Neural progenitor cell (in vitro differentiated cells): Measurements from ENCODE around the gene CHST13. TPM values are rescaled to one million over a fixed set of nuclear protein-coding genes. Genes with fewer than 3 reads are reported as not detected.

Source experiments
- DNase-seq: peaks from one replicate; pipeline ENCODE4 v3.0.0-alpha.2; 2016; ENCODE audit warnings: low spot score
- H2AFZ ChIP-seq: fragments of 200-600 bp; sonication (generic); replicated peaks from 2 replicates; pipeline ENCODE4 v1.6.1; 2016; ENCODE audit warnings: antibody characterized with exemption
- H3F3A ChIP-seq: fragments of 200-600 bp; sonication (generic); 2 replicates; pipeline ENCODE4 v1.6.1; 2016; ENCODE audit warnings: antibody characterized with exemption, low read depth
- H3K27ac ChIP-seq: fragments of 200-600 bp; sonication (generic); 2 replicates; pipeline ENCODE4 v1.5.1; 2016; ENCODE audit warnings: mild to moderate bottlenecking
- H3K27me3 ChIP-seq: fragments of 200-600 bp; sonication (generic); 2 replicates; pipeline ENCODE4 v1.6.1; 2016; ENCODE audit warnings: mild to moderate bottlenecking, moderate library complexity
- H3K36me3 ChIP-seq: fragments of 200-600 bp; sonication (generic); 2 replicates; pipeline ENCODE4 v1.5.1; 2016
- H3K4me1 ChIP-seq: fragments of 200-600 bp; sonication (generic); 2 replicates; pipeline ENCODE4 v1.6.1; 2016; ENCODE audit warnings: mixed run types
- H3K4me2 ChIP-seq: fragments of 200-600 bp; sonication (generic); 2 replicates; pipeline ENCODE4 v1.6.1; 2016
- H3K4me3 ChIP-seq: fragments of 200-600 bp; sonication (generic); 2 replicates; pipeline ENCODE4 v1.5.1; 2016
- H3K79me2 ChIP-seq: fragments of 200-600 bp; sonication (generic); 2 replicates; pipeline ENCODE4 v1.6.1; 2016; ENCODE audit warnings: low read depth
- H3K9ac ChIP-seq: fragments of 200-600 bp; sonication (generic); 2 replicates; pipeline ENCODE4 v1.6.1; 2016
- H3K9me3 ChIP-seq: fragments of 200-600 bp; sonication (generic); 2 replicates; pipeline ENCODE4 v1.5.1; 2016; ENCODE audit warnings: low read depth
- H4K20me1 ChIP-seq: fragments of 200-600 bp; sonication (generic); 2 replicates; pipeline ENCODE4 v1.6.1; 2016; ENCODE audit warnings: low read depth
- H3K27ac Mint-ChIP-seq: 3 replicates; pipeline ENCODE4 v1.8.0; 2021; ENCODE audit warnings: mixed read lengths
- H3K27me3 Mint-ChIP-seq: 2 replicates; pipeline ENCODE4 v1.8.0; 2022; ENCODE audit warnings: low read depth, mild to moderate bottlenecking, inconsistent platforms, moderate library complexity, mixed read lengths; ENCODE audit not compliant: insufficient read depth
- H3K36me3 Mint-ChIP-seq: 3 replicates; pipeline ENCODE4 v1.8.0; 2021; ENCODE audit warnings: mixed read lengths
- H3K4me1 Mint-ChIP-seq: 3 replicates; pipeline ENCODE4 v1.8.0; 2021; ENCODE audit warnings: mixed read lengths
- H3K4me3 Mint-ChIP-seq: 3 replicates; pipeline ENCODE4 v1.8.0; 2021; ENCODE audit warnings: mild to moderate bottlenecking, moderate library complexity, mixed read lengths
- H3K9me3 Mint-ChIP-seq: 3 replicates; pipeline ENCODE4 v1.8.0; 2020; ENCODE audit warnings: mixed read lengths
- EZH2 ChIP-seq: fragments of 200-600 bp; sonication (generic); IDR thresholded peaks from 2 replicates; pipeline ENCODE4 v1.6.1; 2017; ENCODE audit warnings: antibody characterized with exemption, mild to moderate bottlenecking, moderate library complexity
- EZH2phosphoT487 ChIP-seq: fragments of 200-600 bp; sonication (generic); IDR thresholded peaks from 2 replicates; pipeline ENCODE4 v1.6.1; 2017; ENCODE audit warnings: antibody characterized with exemption
- total RNA-seq: library from RNA; depleted of rRNA; stranded (reverse); fragments of >200 nt; gene quantifications from 2 replicates; pipeline ENCODE4 v1.2.3, GENCODE V29; 2015; ENCODE audit warnings: low replicate concordance
- TF ChIP-seq, protein P1 (sequence below): fragments of 200-600 bp; sonication (generic); IDR thresholded peaks from 2 replicates; pipeline ENCODE4 v1.5.1; 2017; ENCODE audit warnings: antibody characterized with exemption, mild to moderate bottlenecking

The CHST13 gene
- total RNA-seq, 1 donor from 2014 or later: 0.09 TPM

DNA sequence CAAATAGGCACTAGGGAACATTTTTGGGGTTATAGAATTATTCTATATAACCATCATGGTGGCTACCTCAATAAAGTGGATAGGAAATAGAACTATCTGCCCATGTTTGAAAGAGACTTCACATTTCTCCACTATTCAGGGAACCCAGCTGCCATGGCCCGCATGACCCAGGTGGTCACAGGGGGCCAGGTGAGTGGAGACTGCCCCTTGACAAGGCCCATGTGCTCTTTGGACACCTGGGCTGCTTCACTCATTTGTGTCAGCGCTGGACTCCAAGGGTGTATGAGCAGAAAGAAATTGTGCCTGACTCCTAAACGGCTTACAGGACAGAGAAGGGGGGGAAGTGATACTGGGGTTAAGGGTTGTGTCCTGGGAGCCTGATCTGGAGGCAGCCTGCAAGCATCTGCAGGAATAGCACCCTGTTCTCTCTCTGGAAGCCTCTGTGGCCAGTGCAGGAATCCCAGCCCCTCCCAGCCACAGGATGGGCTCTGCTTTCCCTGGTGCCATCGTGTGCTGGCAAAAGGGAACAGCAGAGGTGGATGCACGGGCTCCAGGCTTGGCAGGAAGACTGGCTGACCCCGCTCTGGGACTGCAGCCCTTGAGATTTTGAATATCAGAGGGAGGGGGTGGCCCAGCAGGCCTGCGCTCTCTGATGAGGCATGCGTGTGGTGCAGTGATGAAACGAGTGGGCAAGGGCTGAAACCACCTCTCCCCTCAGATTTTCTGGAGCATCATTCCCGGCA lies 43.9 kb downstream of the CHST13 start:
- H3K4me1 ChIP-seq: no peaks in the 10 kb centered on the region
- no peaks in the 10 kb centered on the region for H3K9me3 ChIP-seq
- no peaks in the 10 kb centered on the region for H3K27me3 Mint-ChIP-seq
- H3F3A ChIP-seq: no peaks in the 10 kb centered on the region
- H4K20me1 ChIP-seq: no peaks in the 10 kb centered on the region
- H3K27ac Mint-ChIP-seq: peak overlapping the region; percentile 63
- H3K9ac ChIP-seq: no peak overlapping the region
- peak; percentile 39 for DNase-seq
- H3K4me3 ChIP-seq: no peak overlapping the region
- H3K27me3 ChIP-seq: peaks cover 4% of the 10 kb centered on the region
- H3K4me2 ChIP-seq: no peak overlapping the region
- no peak overlapping the region for H3K4me3 Mint-ChIP-seq
- H2AFZ ChIP-seq: no peak overlapping the region
- H3K27ac ChIP-seq: no peak overlapping the region
- TF ChIP-seq, protein P1, sequence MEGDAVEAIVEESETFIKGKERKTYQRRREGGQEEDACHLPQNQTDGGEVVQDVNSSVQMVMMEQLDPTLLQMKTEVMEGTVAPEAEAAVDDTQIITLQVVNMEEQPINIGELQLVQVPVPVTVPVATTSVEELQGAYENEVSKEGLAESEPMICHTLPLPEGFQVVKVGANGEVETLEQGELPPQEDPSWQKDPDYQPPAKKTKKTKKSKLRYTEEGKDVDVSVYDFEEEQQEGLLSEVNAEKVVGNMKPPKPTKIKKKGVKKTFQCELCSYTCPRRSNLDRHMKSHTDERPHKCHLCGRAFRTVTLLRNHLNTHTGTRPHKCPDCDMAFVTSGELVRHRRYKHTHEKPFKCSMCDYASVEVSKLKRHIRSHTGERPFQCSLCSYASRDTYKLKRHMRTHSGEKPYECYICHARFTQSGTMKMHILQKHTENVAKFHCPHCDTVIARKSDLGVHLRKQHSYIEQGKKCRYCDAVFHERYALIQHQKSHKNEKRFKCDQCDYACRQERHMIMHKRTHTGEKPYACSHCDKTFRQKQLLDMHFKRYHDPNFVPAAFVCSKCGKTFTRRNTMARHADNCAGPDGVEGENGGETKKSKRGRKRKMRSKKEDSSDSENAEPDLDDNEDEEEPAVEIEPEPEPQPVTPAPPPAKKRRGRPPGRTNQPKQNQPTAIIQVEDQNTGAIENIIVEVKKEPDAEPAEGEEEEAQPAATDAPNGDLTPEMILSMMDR: no peak
- TF ChIP-seq EZH2 (no peak), EZH2phosphoT487 (no peak)
- no peaks in the 10 kb centered on the region for H3K79me2 ChIP-seq
- peaks cover 3% of the 10 kb centered on the region for H3K4me1 Mint-ChIP-seq
- H3K36me3 Mint-ChIP-seq: no peaks in the 10 kb centered on the region
- no peaks in the 10 kb centered on the region for H3K36me3 ChIP-seq
- H3K9me3 Mint-ChIP-seq: peaks cover under 1% of the 10 kb centered on the region

DNA sequence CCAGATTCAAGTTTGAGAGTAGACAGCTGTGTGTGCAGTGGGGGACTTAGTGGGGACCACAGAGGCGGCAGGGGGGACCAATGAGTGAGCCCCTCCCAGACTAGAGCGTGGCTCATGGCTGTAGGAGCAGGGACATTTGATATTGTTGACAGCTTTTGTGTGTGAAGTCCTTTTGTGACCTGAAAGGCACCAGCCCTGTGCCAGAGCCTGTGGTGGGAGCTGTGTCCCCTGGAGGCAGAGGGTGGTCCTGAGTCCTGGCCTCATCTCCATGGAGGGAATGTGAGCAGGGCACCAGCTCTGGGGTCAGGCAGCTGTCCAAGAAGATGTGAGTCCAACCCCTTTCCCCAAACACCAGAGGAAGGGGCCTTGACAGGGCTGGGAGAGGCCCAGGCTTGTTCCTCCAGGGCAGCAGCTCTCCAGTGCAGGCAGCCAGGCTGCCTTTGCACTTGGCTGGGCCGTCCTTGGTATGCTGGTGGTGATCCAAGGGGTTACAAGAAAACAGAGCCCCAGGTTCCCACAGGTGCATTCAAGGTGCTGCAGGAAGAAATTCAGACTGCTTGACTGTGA lies 44.9 kb downstream of the CHST13 start:
- DNase-seq: no peak

DNA sequence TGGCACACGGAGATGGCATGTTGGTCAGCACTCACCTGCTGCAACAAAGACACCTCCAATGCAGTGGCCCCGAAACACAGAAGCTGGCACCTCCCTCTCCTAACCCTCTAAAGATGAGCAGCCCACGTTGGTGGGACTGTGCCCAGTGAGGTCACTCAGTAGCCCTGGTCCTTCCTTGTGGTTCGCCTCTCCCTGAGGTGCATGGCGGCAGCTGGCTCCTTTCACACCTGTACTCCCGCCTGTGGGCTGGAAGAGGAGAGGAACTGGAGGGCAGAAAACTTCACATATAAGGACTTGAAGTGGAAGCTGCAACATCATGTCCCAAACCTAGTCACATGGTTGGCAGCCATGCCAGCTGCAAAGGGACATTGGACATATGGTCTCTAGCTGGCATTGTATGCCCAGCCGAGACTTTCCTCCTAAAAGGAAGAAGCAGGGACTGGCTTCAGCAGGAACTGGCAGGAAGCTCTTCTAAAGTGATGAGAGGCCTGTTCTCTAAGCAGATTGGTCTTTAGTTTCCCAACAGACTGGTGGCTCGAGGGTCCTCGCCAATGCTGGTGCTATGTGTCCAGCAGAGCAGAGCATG lies 45.5 kb downstream of the CHST13 start:
- TF ChIP-seq, protein P1: no peak
- Mint-ChIP-seq H3K4me3 (no peak overlapping the region), H3K9me3 (no peaks in the 10 kb centered on the region), H3K27me3 (no peaks in the 10 kb centered on the region), H3K27ac (no peak overlapping the region), H3K4me1 (peaks cover 3% of the 10 kb centered on the region), H3K36me3 (no peaks in the 10 kb centered on the region)
- no peak for DNase-seq
- Histone ChIP-seq H4K20me1 (no peaks in the 10 kb centered on the region), H3K4me1 (no peaks in the 10 kb centered on the region), H2AFZ (no peak overlapping the region), H3K9ac (no peak overlapping the region), H3K4me3 (no peak overlapping the region), H3K27me3 (peaks cover 4% of the 10 kb centered on the region), H3K36me3 (no peaks in the 10 kb centered on the region), H3K79me2 (no peaks in the 10 kb centered on the region), H3K4me2 (no peak overlapping the region), H3F3A (no peaks in the 10 kb centered on the region), H3K9me3 (no peaks in the 10 kb centered on the region), H3K27ac (no peak overlapping the region)

More for the DNA sequence above, 44.9 kb downstream of the CHST13 start:
- no peaks in the 10 kb centered on the region for H4K20me1 ChIP-seq
- no peak overlapping the region for H2AFZ ChIP-seq
- no peaks in the 10 kb centered on the region for H3K27me3 Mint-ChIP-seq
- no peak overlapping the region for H3K9ac ChIP-seq
- H3K36me3 ChIP-seq: no peaks in the 10 kb centered on the region
- H3K4me3 ChIP-seq: no peak overlapping the region
- no peaks in the 10 kb centered on the region for H3K79me2 ChIP-seq
- no peaks in the 10 kb centered on the region for H3K36me3 Mint-ChIP-seq
- no peaks in the 10 kb centered on the region for H3K9me3 ChIP-seq
- no peak overlapping the region for H3K4me3 Mint-ChIP-seq
- TF ChIP-seq, protein P1: no peak
- TF ChIP-seq EZH2phosphoT487 (no peak), EZH2 (no peak)
- no peaks in the 10 kb centered on the region for H3F3A ChIP-seq
- H3K4me1 Mint-ChIP-seq: peaks cover 3% of the 10 kb centered on the region
- H3K4me2 ChIP-seq: no peak overlapping the region
- H3K27me3 ChIP-seq: peaks cover 4% of the 10 kb centered on the region
- H3K4me1 ChIP-seq: no peaks in the 10 kb centered on the region
- H3K27ac Mint-ChIP-seq: no peak overlapping the region
- H3K9me3 Mint-ChIP-seq: no peaks in the 10 kb centered on the region
- no peak overlapping the region for H3K27ac ChIP-seq
